GM12864 (cell line): Measurements from ENCODE around the gene XKR8.
"Not testable (repeated sequence)": the region's sequence is repeated elsewhere in the genome, so short reads cannot be mapped to it uniquely, and the experiment has no call there.

Experiments used
- DNase-seq: peaks from one replicate; pipeline ENCODE4 v3.0.0-alpha.2; 2011; ENCODE audit warnings: low read depth
- H3K4me3 ChIP-seq: 2 replicates; pipeline ENCODE4 v1.5.1; 2011; ENCODE audit warnings: mild to moderate bottlenecking, low read depth, low read length, control low read depth
- TF ChIP-seq, protein P1 (sequence below): IDR thresholded peaks from 2 replicates; pipeline ENCODE4 v1.5.1; 2011; ENCODE audit warnings: low read depth, mild to moderate bottlenecking, moderate library complexity, low read length, control low read depth, inconsistent platforms; ENCODE audit errors: missing control alignments

XKR8 gene

DNA sequence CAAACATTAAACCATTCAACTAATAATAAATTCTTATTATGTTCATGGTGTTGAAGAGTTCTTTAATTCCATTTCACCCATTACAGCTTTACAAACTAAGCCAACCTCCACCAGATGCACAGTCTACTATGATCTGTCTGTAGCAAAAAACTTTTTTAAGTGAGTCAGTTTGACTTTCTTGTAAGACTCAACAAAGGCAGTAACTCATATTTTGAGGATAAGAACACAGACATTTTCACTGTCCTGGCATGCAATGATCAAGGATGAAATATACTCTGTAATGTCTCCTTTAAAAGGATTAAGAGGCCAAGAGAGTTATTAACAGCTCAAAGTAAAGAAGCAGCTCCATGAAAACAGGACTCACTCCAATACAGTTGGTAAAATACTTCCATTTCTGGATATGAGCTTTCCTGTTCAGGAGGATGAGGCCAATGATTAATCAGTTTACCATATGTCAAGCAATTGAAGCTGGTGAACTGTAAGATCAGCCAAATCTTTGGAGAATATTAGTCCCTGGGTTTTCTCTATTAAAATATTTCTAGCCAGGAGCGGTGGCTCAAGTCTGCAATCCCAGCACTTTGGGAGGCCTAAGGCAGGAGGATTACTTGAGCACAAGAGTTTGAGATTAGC lies 20.6 kb downstream of the XKR8 start:
- no peak for DNase-seq
- no peak overlapping the region for H3K4me3 ChIP-seq
- TF ChIP-seq, protein P1, sequence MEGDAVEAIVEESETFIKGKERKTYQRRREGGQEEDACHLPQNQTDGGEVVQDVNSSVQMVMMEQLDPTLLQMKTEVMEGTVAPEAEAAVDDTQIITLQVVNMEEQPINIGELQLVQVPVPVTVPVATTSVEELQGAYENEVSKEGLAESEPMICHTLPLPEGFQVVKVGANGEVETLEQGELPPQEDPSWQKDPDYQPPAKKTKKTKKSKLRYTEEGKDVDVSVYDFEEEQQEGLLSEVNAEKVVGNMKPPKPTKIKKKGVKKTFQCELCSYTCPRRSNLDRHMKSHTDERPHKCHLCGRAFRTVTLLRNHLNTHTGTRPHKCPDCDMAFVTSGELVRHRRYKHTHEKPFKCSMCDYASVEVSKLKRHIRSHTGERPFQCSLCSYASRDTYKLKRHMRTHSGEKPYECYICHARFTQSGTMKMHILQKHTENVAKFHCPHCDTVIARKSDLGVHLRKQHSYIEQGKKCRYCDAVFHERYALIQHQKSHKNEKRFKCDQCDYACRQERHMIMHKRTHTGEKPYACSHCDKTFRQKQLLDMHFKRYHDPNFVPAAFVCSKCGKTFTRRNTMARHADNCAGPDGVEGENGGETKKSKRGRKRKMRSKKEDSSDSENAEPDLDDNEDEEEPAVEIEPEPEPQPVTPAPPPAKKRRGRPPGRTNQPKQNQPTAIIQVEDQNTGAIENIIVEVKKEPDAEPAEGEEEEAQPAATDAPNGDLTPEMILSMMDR: no peak

- DNase-seq: no peak
- no peak overlapping the region for H3K4me3 ChIP-seq
- TF ChIP-seq, protein P1: no peak
Observed at GRCh38 chr1:27981145-27981544, 21.4 kb downstream of the XKR8 start.

DNA sequence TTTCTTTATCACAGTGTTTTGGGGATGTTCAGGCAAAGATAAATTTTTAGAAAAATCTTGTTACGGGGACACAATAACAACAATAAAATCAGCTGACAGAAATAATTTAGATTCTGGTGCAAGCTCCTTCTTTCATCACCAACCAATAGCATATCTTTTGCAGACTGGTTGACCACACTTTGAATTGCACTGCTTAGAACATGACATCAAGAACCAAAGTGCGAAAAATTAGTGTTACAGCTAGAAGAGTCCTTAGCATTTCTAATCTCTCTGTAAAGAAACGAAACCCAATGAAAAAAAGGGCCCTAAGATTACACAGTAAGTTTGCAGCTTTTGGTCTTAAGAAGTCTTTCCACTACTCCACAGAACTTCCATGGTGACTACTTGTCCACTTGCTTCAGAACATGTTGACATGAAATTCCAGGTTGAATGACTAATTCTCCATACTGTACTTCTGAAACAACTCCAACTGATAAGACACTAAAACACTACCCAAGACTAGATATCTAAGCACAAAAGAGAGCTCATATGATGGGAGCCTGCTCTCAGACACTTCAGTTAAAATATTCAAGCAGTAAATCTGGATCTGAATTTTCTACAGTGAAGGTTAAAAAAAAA lies 31.3 kb downstream of the XKR8 start:
- TF ChIP-seq, protein P1: no peak
- DNase-seq: no peak

GRCh38 chr1:27992276-27992675 lies 32.5 kb downstream of the XKR8 start:
- TF ChIP-seq, protein P1: no peak
- DNase-seq: no peak
- H3K4me3 ChIP-seq: no peak overlapping the region

More for the DNA sequence above, 31.3 kb downstream of the XKR8 start:
- no peak overlapping the region for H3K4me3 ChIP-seq

GRCh38 chr1:27993241-27993640 lies 33.5 kb downstream of the XKR8 start:
- TF ChIP-seq, protein P1: no peak
- H3K4me3 ChIP-seq: no peak overlapping the region
- no peak for DNase-seq

DNA sequence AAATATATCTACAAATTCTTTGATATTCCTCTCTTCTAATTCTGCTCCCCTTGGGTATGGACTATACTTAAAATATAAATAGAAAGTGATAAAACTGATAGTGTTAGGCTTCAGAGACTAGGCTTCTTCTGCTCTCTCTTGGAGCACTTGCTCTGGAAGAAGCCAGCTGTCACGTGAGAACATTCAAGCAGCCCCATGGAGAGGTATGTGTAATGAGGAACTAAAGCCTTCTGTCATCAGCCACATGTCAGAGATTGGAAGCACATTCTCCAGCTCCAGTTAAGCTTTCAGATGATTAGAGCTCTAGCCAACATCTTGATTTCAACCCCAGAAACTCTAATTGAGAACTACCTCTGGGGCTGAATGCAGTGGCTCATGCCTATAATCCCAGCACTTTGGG lies 34.3 kb downstream of the XKR8 start:
- no peak for DNase-seq
- no peak overlapping the region for H3K4me3 ChIP-seq
- TF ChIP-seq, protein P1: no peak

- H3K4me3 ChIP-seq: not testable (repeated sequence)
Observed at GRCh38 chr1:27994526-27994925, 34.8 kb downstream of the XKR8 start.

More at GRCh38 chr1:27994526-27994925, 34.8 kb downstream of the XKR8 start:
- DNase-seq: not testable (repeated sequence)
